ENCODE data around the gene LRRC40. TPM values are rescaled to one million over a fixed set of nuclear protein-coding genes. Genes with fewer than 3 reads are reported as not detected.
A peak's percentile ranks its signal among the peaks of the same experiment; 100 is the strongest.

The LRRC40 gene
- polyA plus RNA-seq, 1 experiment = 20.6 TPM

GRCh38 chr1:70205071-70205433, 327 bp downstream of the LRRC40 start:
- POLR2A ChIA-PET = interaction anchor here (1.1 to 2.3 kb wide), 2 partner anchors 16 to 149 kb away, joined by 3 to 11 read pairs; partner anchors contain the start of genes ANKRD13C and SRSF11
- peak overlapping the region; percentile 22 for H3K27ac ChIP-seq (ENCODE audit: low read depth, low read length)
- H3K9me3 ChIP-seq (ENCODE audit: control insufficient read depth, insufficient read depth, low read length) = no peaks in the 10 kb centered on the region
- no peaks in the 10 kb centered on the region for H3K27me3 ChIP-seq (ENCODE audit: control insufficient read depth, insufficient read depth, low read length)
- CTCF ChIA-PET = interaction anchor here (0.5 to 1.0 kb wide), 2 partner anchors 10 to 14 kb away, joined by 3 to 4 read pairs; no protein-coding TSS in a partner anchor
- peak overlapping the region; percentile 96 for H3K4me3 ChIP-seq (ENCODE audit: low read depth, low read length)
- TF ChIP-seq CTCF (IDR thresholded peaks at IDR 0.05; ENCODE audit: low read depth, low read length) = no peak
- DNase-seq (ENCODE audit: low read depth, low spot score) = no peak

GRCh38 chr1:70204600-70204999, 779 bp downstream of the LRRC40 start:
- H3K9me3 ChIP-seq (ENCODE audit: control insufficient read depth, insufficient read depth, low read length) = no peaks in the 10 kb centered on the region
- H3K4me3 ChIP-seq (ENCODE audit: low read depth, low read length) = peak overlapping the region; percentile 96
- no peak for TF ChIP-seq CTCF (IDR thresholded peaks at IDR 0.05; ENCODE audit: low read depth, low read length)
- ChIA-PET POLR2A (interaction anchor here (1.1 to 2.3 kb wide), 2 partner anchors 17 to 150 kb away, joined by 3 to 11 read pairs; partner anchors contain the start of genes ANKRD13C and SRSF11), CTCF (interaction anchor here (0.5 to 1.0 kb wide), 2 partner anchors 10 to 14 kb away, joined by 3 to 4 read pairs; no protein-coding TSS in a partner anchor)
- DNase-seq (ENCODE audit: low read depth, low spot score) = no peak
- no peak overlapping the region for H3K27ac ChIP-seq (ENCODE audit: low read depth, low read length)
- H3K27me3 ChIP-seq (ENCODE audit: control insufficient read depth, insufficient read depth, low read length) = no peaks in the 10 kb centered on the region

- peak overlapping the region; percentile 96 for H3K4me3 ChIP-seq (ENCODE audit: low read depth, low read length)
- no peaks in the 10 kb centered on the region for H3K27me3 ChIP-seq (ENCODE audit: control insufficient read depth, insufficient read depth, low read length)
- TF ChIP-seq CTCF (IDR thresholded peaks at IDR 0.05; ENCODE audit: low read depth, low read length) = no peak
- no peaks in the 10 kb centered on the region for H3K9me3 ChIP-seq (ENCODE audit: control insufficient read depth, insufficient read depth, low read length)
- no peak overlapping the region for H3K27ac ChIP-seq (ENCODE audit: low read depth, low read length)
- ChIA-PET POLR2A (interaction anchor here (1.1 kb wide), 1 partner anchor 150 kb away, joined by 3 read pairs; the partner anchor contains the start of gene ANKRD13C), CTCF (interaction anchor here (1.0 kb wide), 1 partner anchor 11 kb away, joined by 4 read pairs; no protein-coding TSS in a partner anchor)
- no peak for DNase-seq (ENCODE audit: low read depth, low spot score)
These were observed 1.2 kb downstream of the LRRC40 start for GRCh38 chr1:70204139-70204538.

- Histone ChIP-seq H3K4me3 (ENCODE audit: low read depth, low read length) (no peak overlapping the region), H3K27me3 (ENCODE audit: control insufficient read depth, insufficient read depth, low read length) (no peaks in the 10 kb centered on the region), H3K27ac (ENCODE audit: low read depth, low read length) (no peak overlapping the region), H3K9me3 (ENCODE audit: control insufficient read depth, insufficient read depth, low read length) (no peaks in the 10 kb centered on the region)
- CTCF ChIA-PET = no interaction called here
- TF ChIP-seq CTCF (IDR thresholded peaks at IDR 0.05; ENCODE audit: low read depth, low read length) = no peak
- POLR2A ChIA-PET = no interaction called here
- no peak for DNase-seq (ENCODE audit: low read depth, low spot score)
These were observed 3.1 kb downstream of the LRRC40 start for GRCh38 chr1:70202173-70202758.

GRCh38 chr1:70200065-70200464, 5.3 kb downstream of the LRRC40 start:
- no peak overlapping the region for H3K27ac ChIP-seq (ENCODE audit: low read depth, low read length)
- no peaks in the 10 kb centered on the region for H3K9me3 ChIP-seq (ENCODE audit: control insufficient read depth, insufficient read depth, low read length)
- DNase-seq (ENCODE audit: low read depth, low spot score) = no peak
- ChIA-PET POLR2A (no interaction called here), CTCF (interaction anchor here (0.6 kb wide), 1 partner anchor 783 kb away, joined by 3 read pairs; no protein-coding TSS in a partner anchor)
- no peak overlapping the region for H3K4me3 ChIP-seq (ENCODE audit: low read depth, low read length)
- no peaks in the 10 kb centered on the region for H3K27me3 ChIP-seq (ENCODE audit: control insufficient read depth, insufficient read depth, low read length)
- no peak for TF ChIP-seq CTCF (IDR thresholded peaks at IDR 0.05; ENCODE audit: low read depth, low read length)

Data from AG04450 (cell line).